SJCRH30 (cell line): Measurements from ENCODE around the gene LY6G6F. TPM values are rescaled to one million over a fixed set of nuclear protein-coding genes. Genes with fewer than 3 reads are reported as not detected.
A peak's percentile ranks its signal among the peaks of the same experiment; 100 is the strongest.

Experiments used
- DNase-seq, 2 experiments: peaks; one replicate each; pipeline ENCODE4 v3.0.0-alpha.2; 2015 to 2020
- H3K27ac ChIP-seq: fragments of 250-450 bp; sonication (Bioruptor Pico); 2 replicates; pipeline ENCODE4 v1.5.1; 2020; ENCODE audit warnings: mild to moderate bottlenecking, moderate library complexity
- H3K27me3 ChIP-seq: fragments of 250-450 bp; sonication (Bioruptor Pico); 2 replicates; pipeline ENCODE4 v1.5.1; 2020; ENCODE audit warnings: mild to moderate bottlenecking, moderate library complexity
- H3K36me3 ChIP-seq: fragments of 250-450 bp; sonication (Bioruptor Pico); 2 replicates; pipeline ENCODE4 v1.5.1; 2020; ENCODE audit warnings: mild to moderate bottlenecking, moderate library complexity
- H3K4me1 ChIP-seq: fragments of 250-450 bp; sonication (Bioruptor Pico); 2 replicates; pipeline ENCODE4 v1.5.1; 2020; ENCODE audit warnings: mild to moderate bottlenecking, moderate library complexity
- H3K4me3 ChIP-seq: fragments of 250-450 bp; sonication (Bioruptor Pico); 2 replicates; pipeline ENCODE4 v1.5.1; 2020; ENCODE audit warnings: mild to moderate bottlenecking, moderate library complexity
- H3K9me3 ChIP-seq: fragments of 250-450 bp; sonication (Bioruptor Pico); replicated peaks from 2 replicates; pipeline ENCODE4 v1.5.1; 2020; ENCODE audit warnings: mild to moderate bottlenecking, moderate library complexity
- total RNA-seq: library from RNA; depleted of rRNA; stranded (reverse); fragments of >200 nt; shearing (Covaris generic); gene quantifications from 2 replicates; pipeline ENCODE4 v1.2.3, GENCODE V29; 2014; rRNA removed

LY6G6F gene, protein sequence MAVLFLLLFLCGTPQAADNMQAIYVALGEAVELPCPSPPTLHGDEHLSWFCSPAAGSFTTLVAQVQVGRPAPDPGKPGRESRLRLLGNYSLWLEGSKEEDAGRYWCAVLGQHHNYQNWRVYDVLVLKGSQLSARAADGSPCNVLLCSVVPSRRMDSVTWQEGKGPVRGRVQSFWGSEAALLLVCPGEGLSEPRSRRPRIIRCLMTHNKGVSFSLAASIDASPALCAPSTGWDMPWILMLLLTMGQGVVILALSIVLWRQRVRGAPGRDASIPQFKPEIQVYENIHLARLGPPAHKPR
- not detected in 2 replicates for total RNA-seq

DNA sequence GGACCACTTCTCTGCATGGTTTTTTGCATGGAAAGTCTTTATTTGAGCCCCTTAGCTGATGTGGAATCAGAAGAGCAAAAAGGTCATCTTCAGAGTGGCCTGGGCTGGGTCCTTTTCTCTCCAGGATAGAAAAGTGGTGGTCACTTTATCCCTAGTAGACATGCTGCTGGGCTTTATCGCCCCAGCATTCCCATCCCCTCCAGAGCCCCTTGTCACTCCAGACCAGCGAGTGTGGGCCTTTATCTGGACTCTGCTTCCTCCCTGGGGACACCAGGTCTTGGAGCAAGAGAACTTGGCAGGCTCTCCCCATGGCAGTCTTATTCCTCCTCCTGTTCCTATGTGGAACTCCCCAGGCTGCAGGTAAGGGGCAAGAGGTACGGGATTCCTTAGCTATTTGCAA is at the start of gene LY6G6F:
Gene LY6G6F, plus strand, starts transcription at position 268 of the 400 bp plus-strand sequence. Its CDS starts 41 bp downstream, at position 309.
- no peak within 1 kb of the TSS for H3K27ac ChIP-seq
- no peaks in the 10 kb centered on the region for H3K9me3 ChIP-seq
- H3K27me3 ChIP-seq: peaks cover 3% of the 10 kb centered on the region; the same call in 1 of the 2 replicates
- peaks cover 5% of the 10 kb centered on the region for H3K4me1 ChIP-seq
- no peaks in the 10 kb centered on the region for H3K36me3 ChIP-seq
- no peak within 1 kb of the TSS for H3K4me3 ChIP-seq
- no peak for DNase-seq

DNA sequence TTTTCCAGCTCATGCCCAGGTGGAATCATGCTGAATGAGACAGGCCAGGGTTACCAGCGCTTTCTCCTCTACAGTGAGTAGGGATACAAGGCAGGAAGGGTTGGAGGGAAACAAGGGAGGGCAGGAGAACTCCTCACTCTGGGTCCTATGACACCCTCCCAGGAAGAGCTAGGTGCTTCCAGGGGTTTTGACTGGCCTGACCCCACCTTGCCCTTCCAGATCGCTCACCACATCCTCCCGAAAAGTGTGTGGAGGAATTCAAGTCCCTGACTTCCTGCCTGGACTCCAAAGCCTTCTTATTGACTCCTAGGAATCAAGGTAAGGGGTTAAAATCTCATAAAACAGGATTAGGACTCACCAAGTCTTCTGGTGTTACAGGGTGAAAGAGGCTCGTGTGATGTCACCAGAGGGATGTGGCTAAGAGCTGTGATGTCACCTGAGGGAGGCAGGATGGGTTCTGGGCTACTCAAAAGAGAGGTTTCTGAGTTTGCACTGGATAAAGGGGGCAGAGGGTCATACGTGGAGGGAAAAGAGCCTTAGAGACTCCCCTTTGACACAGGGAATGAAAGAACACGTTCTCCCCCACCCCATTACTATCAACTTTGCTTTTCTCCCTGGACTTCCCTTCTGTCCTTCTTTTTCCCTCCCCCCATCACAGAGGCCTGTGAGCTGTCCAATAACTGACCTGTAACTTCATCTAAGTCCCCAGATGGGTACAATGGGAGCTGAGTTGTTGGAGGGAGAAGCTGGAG is 49.1 kb upstream of the LY6G6F start:
- Histone ChIP-seq H3K9me3 (no peaks in the 10 kb centered on the region), H3K4me3 (no peak overlapping the region), H3K4me1 (peaks cover 3% of the 10 kb centered on the region; the same call in 1 of the 2 replicates), H3K27ac (no peak overlapping the region), H3K36me3 (peaks cover 6% of the 10 kb centered on the region; the same call in 1 of the 2 replicates), H3K27me3 (no peaks in the 10 kb centered on the region)
- no peak for DNase-seq

DNA sequence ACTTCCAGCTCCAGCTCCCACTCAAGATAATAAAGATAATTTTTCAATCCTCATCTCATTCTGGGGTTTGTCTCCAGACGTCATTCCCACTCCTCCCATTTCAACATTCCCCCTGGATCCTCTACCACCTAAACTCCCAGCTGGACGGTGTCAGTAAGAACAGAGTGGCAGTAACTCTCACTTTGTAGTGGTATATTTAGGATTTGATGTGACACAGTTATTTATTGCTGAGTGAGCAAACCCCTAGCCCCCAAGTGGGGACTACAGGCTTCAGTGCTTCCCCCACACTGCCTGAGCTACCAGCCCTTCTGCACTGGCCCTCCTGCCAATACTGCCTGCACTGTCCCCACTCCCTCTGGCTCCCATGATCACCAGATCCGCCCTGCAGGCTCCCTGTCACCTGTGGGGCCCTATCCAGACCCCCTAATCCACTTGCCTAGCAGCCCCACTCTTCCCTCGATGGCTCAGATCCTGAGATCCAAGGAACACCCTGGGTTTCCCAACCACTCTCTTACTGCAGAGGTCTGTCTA is 48.4 kb upstream of the LY6G6F start:
- Histone ChIP-seq H3K27ac (no peak overlapping the region), H3K36me3 (peaks cover 7% of the 10 kb centered on the region; the same call in 1 of the 2 replicates), H3K9me3 (no peaks in the 10 kb centered on the region), H3K4me3 (no peak overlapping the region), H3K4me1 (peaks cover 3% of the 10 kb centered on the region; the same call in 1 of the 2 replicates), H3K27me3 (no peaks in the 10 kb centered on the region)
- no peak for DNase-seq

DNA sequence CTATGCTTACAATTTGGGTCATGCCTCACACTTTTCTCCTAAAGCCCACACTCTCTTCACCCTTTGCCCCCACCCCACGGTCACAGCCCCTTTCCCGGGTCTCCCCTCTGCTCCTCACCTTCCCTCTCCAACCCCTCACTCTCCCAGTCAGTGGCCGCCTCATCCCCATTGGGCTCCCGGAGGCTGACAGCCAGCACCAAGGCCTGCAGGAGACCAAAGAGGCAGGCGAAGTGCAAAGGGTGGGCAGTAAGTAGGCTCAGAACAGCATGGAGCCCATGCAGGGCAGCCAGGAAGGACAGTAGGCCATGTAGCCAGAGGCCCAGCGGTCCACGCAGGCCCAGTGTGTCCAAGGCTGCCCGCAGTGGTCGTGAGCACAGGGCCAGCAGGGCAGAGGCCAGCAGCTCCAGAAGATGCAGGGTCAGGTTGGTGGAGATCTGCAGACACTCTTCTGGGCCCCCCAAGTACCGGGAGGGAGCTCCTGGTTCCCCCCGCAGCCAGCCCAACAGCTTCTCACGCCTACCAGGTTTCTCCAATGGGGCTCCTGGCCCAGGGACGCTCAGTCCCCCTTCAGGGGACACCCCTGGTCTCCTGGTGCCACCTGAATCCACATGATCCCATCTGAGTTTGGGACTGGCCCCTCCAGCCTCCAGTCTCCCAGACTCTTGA is 47.5 kb upstream of the LY6G6F start:
- no peak overlapping the region for H3K27ac ChIP-seq
- peaks cover 7% of the 10 kb centered on the region for H3K4me1 ChIP-seq
- no peaks in the 10 kb centered on the region for H3K9me3 ChIP-seq
- H3K4me3 ChIP-seq: peak overlapping the region; percentile 72
- H3K27me3 ChIP-seq: no peaks in the 10 kb centered on the region
- DNase-seq: no peak
- peaks cover 12% of the 10 kb centered on the region; the same call in 1 of the 2 replicates for H3K36me3 ChIP-seq

DNA sequence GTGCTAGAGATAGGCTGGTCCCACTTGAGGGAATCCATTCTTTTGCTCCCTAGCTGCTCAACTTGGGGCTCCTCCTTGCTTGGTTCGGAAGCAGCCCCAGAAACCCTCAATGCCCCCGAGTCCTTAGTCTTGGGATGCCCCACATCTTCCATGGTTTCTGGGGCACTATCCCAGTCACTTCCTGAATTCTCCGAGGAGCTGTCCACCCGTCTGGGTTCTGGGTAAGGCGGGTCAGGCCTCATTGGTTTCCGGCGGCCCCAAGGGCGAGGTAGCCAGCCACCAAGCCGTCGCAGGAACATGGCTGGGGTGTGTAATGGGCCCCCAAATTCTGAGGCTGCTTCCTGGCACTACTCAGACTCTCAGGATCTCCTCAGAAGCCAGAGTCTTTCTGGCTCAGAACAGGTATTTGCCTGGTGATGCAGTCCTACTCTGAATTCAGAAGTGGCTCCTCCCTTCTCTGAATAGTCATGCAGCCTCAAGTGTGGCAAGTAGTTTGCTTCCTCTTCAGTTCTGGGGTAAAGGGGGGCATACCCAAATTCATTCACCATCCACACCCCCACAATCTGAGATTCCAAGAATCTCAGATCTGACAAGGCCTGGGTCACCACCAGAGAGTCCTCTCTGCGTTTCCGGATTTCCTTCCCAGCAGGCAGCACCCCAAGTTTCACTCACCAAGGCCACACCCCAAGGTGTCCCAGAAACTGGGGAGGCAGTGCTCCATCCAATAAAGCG is 46.9 kb upstream of the LY6G6F start:
- Histone ChIP-seq H3K36me3 (peaks cover 12% of the 10 kb centered on the region; the same call in 1 of the 2 replicates), H3K27ac (peak overlapping the region; percentile 78), H3K9me3 (no peaks in the 10 kb centered on the region), H3K27me3 (no peaks in the 10 kb centered on the region), H3K4me1 (peaks cover 8% of the 10 kb centered on the region), H3K4me3 (peak overlapping the region; percentile 72)
- DNase-seq: no peak

DNA sequence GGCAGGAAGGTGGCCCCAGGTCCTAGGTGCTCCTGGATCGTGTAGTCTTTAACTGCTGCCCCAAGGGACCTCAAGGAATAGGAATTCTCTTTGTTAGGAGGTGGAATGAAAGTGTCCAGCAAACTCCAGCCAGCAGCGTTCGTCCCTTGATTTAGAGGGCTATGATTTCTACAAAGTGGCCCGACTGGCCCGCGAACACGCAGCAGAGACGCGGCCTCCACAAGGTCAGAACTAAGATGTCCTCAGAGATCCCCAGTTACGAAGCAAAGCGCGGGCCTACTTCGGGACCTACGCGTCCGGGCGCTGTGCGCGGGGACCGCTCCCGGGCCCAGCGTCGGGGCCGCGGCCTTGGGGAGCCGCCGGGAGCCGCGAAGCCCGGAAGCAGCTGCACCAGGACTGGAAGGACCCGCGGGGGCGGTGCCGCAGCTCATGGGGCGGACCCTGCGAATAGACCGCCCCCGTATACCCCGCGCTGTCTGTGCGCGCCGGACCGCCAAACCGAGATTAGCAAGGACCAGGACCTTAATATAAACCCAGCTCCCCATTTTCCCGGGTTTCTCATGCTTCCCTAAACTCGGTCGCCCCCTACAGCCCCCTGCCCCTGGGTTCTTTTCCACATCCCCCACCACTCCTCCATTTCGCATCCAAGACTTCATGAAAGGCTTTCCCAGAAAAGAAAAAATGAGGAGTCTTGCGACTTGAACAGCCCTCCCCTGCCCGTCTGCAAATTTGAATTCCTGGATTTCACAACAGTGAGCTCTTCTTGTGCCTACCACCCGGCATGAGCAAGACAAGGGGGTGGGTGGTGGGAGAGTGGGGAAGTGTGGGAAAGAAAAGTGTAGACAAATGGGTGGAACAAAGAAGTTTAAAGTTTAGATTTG is 46.0 kb upstream of the LY6G6F start, which contains the start of gene C6orf47:
Gene C6orf47, minus strand, starts transcription at position 398 of the 881 bp plus-strand sequence. CDS start 831 bp downstream, outside the sequence.
- Histone ChIP-seq H3K27me3 (no peaks in the 10 kb centered on the region), H3K36me3 (peaks cover 12% of the 10 kb centered on the region; the same call in 1 of the 2 replicates), H3K4me3 (peak within 1 kb of the TSS; percentile 72), H3K4me1 (peaks cover 8% of the 10 kb centered on the region), H3K27ac (peak within 1 kb of the TSS; percentile 78), H3K9me3 (no peaks in the 10 kb centered on the region)
- peak; percentile 86 to 89 for DNase-seq

DNA sequence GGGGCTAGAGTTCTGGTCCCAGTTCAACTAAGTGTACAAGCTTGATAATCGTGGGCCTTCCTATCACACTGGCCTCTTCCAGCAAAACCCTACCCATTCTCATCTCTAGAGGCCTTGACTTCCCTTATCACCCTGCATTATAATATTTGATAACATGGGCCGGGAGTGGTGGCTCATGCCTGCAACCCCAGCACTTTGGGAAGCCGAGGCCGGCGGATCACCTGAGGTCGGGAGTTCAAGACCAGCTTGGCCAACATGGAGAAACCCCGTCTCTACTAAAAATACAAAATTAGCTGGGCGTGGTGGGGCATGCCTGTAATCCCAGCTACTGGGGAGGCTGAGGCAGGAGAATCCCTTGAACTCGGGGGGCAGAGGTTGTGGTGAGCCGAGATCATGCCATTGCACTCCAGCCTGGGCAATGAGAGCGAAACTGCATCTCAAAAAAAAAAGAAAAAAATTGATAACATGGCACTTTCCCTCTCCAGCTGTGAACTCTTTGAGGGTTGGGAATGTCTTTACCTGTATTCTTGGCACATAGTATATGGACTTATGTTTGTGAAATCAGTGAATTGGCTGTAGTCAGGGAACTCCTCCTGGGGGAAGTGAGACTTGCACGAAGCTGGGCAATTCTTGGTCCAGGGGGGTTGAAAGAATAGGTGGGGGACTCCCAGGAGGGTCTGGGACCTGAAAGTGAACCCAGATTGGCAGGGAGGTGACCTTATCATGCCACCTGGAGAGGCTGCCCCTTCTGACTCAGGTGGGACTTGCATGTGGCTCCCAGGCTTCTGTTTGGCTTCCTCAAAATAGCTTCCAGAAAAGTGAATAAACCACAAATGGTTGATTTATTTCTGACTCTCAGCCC is 45.2 kb upstream of the LY6G6F start:
- Histone ChIP-seq H3K36me3 (peaks cover 14% of the 10 kb centered on the region; the same call in 1 of the 2 replicates), H3K4me1 (peaks cover 8% of the 10 kb centered on the region), H3K9me3 (no peaks in the 10 kb centered on the region), H3K4me3 (peak overlapping the region; percentile 72), H3K27me3 (no peaks in the 10 kb centered on the region), H3K27ac (peak overlapping the region; percentile 78)
- DNase-seq: no peak

DNA sequence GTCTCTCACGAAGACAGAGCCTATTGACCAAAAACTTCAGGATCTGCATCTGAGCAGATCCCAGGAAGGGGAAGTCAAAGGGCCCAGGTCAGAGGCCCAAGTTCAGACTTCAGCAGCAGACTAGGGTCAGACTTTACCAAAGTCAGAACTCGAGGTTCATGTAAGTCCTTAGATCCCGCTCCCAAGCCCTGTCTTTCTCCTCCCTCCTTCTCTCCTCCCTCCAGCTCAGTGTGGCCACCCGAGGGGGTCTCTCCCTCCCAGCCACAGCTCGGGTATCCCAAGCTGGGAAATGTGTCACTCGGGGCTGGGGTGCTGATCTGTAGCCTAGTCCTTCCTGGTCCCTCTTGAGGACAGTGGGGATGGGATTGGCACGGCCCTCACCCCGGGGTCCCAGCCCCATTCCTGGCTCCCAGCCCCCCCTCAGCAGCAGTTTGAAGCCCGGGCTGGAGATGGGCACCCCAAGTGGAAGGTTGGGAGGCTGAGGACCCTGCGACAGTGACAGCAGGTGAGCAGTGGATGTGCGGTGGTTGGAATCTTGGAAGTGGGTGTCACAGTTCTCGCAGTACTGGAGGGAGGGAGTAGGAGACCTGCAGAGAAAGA is 44.4 kb upstream of the LY6G6F start:
- no peaks in the 10 kb centered on the region for H3K27me3 ChIP-seq
- no peak for DNase-seq
- H3K4me3 ChIP-seq: no peak overlapping the region
- H3K36me3 ChIP-seq: peaks cover 17% of the 10 kb centered on the region
- H3K27ac ChIP-seq: no peak overlapping the region
- H3K9me3 ChIP-seq: no peaks in the 10 kb centered on the region
- peaks cover 8% of the 10 kb centered on the region for H3K4me1 ChIP-seq

DNA sequence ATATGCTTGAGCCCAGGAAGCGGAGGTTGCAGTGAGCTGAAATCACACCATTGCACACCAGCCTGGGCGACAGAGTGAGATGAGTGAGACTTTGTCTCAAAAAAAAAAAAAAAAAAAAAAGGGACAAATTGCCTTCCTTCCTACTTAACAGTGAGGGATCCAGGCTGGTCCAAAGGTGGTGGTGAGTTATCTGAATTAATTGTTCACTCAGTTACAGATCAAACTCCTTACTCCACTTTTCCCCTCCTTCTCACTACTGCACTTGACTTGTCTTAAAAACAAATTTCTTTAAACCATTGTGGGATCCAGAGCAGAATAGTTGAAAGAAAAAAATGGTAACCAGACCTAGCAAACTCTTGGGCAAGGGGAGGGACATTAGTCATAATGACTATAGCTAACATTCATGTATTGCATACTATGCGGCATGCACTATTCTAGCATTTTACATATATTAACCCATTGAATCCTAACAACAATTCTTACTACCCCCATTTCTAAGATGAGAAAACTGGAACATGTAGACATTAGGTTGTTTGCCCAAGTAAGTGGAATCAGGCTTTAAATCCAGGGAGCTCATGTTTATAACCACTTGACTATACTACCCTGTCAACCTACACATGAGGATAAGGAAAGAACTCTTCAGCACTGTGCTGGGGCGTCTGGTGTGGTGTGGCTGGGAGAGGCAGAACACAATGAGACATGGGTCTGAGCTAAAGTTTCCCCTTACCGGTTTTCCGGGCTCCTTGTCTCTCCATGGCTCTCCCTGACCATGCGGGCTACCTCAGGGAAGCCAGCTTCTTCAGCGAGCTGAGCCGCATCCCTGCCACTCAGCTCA is 43.3 kb upstream of the LY6G6F start:
- peaks cover 23% of the 10 kb centered on the region for H3K36me3 ChIP-seq
- no peak overlapping the region; the same call in 1 of the 2 replicates for H3K27ac ChIP-seq
- H3K4me1 ChIP-seq: peaks cover 8% of the 10 kb centered on the region
- H3K27me3 ChIP-seq: no peaks in the 10 kb centered on the region
- no peaks in the 10 kb centered on the region for H3K9me3 ChIP-seq
- H3K4me3 ChIP-seq: peak overlapping the region; percentile 86
- no peak for DNase-seq

DNA sequence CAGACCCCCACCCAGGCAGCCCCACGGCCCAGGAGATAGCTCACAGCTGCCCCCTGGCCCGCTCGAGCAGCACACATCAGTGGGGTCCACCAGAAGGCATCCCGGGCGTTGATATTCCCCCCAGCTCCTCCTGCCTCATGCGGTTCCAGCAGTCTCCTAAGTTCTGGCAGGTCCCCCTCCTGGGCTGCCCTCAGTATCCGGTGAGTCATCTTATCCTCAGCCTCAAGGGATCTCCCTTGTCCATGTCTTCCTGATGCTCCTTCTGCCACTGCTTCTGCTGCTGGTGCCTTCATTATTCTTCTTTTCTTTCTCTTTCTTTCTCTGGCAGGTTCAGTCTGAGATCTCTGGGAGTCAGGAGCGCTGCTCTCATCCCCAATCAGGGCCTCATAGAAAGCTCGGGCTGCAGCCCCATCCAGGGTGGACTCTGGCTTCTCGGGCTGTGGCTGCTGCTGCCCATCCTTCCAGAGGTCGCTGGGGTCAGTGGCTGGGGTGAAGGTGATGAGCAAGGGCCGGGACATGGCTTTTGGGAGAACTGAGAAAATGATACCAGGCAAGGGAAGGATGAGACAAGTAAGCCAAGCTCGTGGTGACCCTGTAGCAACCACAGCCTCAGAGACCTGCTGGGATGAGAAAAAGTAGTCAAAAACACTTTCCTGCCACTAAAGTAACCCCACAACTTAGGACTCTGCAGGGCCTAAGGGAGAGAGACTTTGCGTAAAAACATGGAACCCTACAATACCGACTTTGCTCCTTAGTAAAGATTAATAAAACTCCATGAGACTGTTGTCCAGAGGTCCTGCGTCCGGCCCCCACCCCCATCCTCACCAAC is 42.5 kb upstream of the LY6G6F start:
- DNase-seq: peak; percentile 37 to 52
- Histone ChIP-seq H3K4me3 (peak overlapping the region; percentile 86), H3K4me1 (peaks cover 8% of the 10 kb centered on the region), H3K27ac (peak overlapping the region; percentile 96), H3K9me3 (no peaks in the 10 kb centered on the region), H3K27me3 (no peaks in the 10 kb centered on the region), H3K36me3 (peaks cover 31% of the 10 kb centered on the region)
